GM19193 (cell line): ENCODE data around the gene UQCRC1.
A peak's percentile ranks its signal among the peaks of the same experiment; 100 is the strongest.

Source experiments
- POLR2A ChIP-seq: IDR thresholded peaks from 4 replicates; pipeline ENCODE4 v1.6.1; 2011; ENCODE audit not compliant: insufficient read depth, insufficient read length; ENCODE audit errors: extremely low read depth

UQCRC1 gene

DNA sequence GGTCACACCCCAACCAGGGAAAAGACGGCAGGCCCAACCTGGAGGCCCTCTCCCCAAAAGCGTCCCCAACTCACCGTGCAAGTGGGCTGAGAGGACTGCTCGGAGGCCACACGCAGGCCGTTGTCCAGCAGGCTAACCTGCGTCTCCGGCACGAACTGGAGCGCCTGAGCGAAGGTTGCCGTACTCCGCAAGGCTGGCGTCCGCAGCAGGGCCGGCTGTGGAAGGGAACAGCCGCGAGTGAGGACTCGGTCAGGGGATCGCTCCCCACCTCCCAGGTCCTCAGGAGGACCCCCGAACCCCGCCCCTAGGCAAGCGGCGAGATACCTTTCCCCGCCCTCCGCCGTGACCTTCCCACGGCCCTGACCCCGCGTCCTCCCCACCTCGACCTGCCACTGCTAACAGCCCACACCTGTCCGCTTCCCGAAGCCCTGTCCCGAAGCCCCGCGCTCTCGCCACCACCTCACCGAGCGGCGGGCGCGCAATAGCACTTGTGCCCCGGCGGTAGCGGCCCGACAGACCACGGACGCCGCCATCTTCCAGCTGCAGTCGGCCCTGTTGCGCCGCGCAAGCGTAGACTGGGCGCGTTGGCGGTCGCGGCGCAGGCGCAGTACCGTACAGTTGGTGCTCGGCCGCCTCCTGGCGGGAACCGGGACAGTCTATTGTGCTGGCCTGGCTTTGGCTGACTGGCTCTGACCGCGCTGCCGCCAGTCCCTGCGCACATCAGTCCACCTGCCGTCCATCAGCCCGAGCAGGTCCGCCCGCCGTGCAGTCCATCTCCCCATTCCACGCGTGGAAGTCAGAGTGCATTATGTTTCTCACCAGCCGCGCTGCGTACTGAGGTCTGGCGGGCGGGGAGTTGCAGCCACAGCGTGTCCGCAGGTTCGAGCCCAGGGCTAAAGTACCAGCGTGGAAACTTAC, at the start of gene UQCRC1:
TSS of gene UQCRC1 (minus strand) at position 559 of the 918 bp plus-strand sequence. CDS start at position 533, 26 bp downstream.
- peak; percentile 97 for TF ChIP-seq POLR2A

DNA sequence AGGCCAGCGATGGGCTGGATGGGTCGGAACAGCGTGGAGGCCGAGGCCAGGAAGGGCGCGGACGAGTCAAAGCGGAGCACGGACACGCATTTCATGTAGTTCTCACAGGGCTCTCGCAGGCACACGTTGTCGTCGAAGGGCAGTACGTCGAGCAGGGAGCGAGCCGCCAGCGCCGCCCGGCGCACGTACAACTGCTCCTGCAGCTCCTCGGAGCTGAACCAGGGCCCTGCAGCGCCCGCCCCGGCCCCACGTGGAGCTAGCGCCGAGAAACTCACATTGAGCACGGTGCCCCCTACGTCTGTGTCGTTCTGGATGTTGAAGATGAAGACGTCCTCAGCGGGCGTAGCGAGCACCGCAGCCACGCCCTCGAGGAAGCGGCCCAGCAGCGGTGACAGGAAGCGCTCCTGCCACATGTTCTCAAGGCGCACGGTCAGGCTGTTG, 47.4 kb upstream of the UQCRC1 start:
- TF ChIP-seq POLR2A = no peak

DNA sequence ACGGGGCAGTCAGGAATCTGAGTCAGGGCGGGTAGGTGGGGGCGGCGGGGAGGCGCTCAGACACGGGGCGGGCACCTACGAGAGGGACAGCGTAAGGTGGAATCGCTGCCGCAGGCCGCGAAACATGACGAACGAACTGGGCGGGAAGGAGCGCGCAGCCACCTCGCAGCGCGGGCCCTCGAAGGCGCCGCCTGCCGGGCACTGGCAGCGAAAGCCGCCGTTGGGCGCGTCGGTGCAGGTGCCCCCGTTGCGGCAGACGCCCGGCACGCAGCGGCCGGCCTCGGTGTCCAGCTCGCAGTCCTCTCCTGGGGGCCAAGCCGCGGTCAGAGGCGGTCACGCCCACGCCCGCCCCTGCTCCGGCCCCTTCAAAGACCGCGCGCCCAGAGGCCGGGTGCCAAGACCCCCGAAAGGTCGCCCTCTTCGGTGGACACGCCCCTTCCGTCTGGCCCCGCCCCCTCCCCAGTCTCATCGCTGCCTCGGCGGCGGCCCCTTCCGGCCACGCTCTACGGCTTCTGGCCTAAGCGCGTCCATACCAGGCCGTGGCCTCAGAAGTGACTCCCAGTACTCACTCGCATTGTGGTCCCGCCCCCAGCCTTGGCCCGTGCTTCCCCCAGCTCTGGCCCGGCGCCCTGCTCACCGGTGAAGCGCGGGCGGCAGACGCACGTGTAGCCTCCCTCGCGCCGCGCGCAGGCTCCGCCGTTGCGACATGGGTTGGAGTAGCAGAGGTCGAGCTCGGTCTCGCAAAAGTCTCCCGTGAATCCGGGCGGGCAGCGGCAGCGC, 46.8 kb upstream of the UQCRC1 start:
- no peak for TF ChIP-seq POLR2A

DNA sequence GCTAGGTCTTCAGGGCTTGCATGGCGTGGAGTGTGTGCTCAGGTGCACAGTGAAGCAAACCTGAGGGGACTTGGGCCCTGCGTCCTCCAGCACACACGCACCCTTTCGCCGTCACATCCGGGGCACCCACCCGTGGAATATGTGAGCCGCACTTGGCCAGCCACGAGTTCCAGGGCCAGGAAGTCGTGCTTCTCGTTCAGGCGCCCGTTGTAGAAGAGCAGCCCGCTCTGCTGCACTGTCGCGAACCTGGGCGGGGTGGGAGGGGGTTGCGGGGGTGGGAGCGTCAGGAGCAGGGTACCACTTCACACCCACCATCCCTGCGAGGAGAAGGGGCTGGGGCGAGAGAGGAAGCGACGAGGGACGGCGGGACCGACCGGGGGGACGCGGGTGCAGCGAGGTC, 46.2 kb upstream of the UQCRC1 start:
- no peak for TF ChIP-seq POLR2A

DNA sequence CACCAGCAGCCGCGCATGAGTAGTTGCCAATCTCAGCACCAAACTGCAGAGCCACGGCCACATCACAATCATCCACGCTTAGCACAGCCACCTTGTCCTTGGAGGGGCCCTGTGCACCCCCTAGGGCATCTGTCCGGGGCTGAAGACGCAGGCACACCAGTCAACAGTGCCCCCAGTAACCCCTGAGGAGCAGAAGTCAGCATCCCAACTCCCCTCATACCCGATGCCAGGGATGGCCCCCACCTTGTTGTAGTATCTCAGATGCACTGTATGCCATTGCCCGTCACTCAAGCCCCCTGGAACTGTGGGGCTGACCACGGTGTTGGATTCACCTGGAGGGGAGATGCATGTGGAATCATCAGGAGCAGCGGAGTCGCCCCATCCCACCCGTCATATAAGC, 45.6 kb upstream of the UQCRC1 start:
- no peak for TF ChIP-seq POLR2A

DNA sequence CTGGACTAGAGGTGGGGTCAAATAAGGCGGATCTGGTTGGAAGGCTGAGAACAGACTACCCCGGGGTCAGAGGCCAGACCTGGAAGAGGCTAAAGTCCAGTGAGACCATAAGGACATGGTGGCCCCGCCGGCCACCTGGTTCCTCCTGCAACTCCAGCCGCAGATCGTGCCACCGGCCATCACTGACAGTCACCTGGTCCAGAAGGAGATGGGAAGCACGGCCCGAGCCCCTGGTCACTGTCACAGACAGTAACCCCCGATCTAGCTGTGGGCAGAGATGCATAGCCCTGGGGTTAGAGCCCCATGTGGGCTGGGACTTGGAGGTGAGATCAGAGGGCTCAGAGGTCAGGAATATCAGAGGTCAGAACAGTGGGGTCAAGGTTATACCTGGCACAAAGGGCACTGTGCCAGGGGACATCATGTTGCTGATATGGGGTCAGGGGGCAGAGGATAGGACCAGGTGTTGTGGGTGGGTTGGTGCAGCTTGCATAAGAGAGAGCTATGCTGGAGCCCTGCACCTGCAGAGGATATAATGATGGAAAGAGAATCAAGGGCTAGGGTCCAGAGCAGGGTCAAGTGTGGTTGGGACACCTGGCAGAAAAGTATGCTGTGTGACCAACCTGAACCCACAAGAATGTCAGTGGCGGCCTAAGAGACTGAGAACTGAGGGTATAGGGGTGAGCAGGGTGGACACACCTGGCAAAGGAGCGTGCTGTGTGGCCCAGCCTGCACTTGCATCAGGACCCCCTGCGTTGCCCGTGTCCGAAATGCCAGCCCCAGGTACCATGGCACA, 43.7 kb upstream of the UQCRC1 start:
- TF ChIP-seq POLR2A = no peak

DNA sequence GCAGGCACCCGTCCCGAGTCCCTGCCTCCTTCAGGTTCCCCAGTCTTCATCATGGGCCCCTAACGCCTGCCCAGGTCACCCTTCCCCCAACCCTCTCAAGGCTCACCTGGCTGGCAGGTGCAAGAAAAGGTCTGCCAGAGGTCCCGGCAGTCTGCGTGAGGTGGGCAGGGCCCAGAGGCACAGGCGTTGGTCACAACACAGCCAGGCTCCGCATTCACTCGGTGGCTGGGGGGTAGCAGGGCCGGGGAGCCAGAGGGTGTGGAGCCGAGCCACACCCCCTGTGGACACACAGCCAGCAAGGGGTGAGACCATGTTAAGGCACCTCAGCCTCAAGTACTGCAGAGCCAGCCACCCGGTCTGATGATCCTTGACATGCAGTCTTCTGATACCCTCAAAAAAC, 42.3 kb upstream of the UQCRC1 start:
- TF ChIP-seq POLR2A = no peak

DNA sequence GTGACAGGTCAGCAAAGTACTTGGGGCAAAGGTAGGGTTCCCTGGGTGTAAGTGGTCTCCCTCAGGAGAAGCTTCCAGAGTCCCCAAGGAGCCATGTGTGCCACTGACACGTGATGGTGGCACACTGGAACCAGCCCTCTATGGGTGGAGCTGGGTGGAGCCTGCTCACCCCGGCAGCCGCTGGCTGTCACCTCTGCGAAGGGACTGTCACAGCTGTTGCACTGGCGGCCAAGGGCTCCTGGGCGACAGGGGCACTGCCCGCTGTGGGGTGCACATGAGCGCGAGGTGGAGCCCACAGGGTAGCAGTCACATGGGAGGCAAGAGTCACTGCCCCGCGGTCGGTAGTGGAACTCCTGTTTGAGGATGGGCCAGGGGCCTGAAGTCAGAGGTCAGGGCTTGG, 41.3 kb upstream of the UQCRC1 start:
- TF ChIP-seq POLR2A = no peak

DNA sequence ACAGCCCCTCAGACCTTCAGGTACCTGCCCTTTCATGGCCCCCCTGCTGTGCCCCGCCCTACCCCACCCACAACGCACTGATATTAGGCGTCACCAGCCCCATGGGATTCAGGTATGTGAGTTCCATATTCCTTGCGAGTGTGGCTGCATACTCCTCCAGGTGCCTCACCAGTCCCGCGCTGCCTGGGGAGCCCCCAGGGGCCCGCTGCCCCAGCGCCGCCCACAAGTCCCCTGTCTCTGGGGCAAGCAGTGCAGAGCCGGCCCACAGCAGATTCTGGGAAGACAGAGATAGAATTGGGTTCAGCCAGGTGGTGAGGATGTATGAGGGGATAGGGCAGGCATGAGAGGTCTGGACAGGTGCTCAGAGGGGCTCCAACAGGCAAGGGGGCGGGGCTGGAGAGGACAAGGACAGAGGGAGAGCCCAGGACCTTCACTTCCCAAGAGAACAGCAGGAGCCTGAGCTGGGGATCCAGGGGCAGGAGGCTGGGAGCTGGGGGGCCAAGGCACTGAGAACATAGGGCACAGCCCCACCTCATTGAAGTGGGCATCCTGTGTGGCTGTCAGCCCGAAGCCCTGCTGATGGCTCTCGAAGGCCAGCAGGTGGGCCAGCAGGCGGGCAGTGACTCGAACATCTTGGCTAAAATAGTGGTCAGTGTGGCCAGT, 38.9 kb upstream of the UQCRC1 start:
- no peak for TF ChIP-seq POLR2A

DNA sequence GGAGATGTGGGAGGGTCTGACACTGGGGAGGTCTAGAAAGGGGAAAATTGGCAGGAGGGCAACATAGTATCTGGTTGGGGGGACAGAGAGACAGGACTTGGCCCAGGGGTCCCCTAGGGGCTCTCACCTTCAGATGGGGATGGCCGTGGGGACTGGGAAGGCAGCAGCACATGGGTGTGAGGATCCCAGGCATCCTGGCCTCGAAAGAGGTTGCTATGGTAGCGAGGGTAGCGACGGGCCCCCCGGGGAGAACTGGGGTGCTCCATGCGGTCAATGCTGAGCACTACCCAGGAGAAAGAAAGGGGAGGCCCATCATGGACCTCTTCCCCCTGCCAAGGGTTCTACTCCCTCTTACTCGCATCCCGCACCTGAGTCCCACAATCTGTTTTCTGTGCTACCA, 38.3 kb upstream of the UQCRC1 start:
- TF ChIP-seq POLR2A = no peak

DNA sequence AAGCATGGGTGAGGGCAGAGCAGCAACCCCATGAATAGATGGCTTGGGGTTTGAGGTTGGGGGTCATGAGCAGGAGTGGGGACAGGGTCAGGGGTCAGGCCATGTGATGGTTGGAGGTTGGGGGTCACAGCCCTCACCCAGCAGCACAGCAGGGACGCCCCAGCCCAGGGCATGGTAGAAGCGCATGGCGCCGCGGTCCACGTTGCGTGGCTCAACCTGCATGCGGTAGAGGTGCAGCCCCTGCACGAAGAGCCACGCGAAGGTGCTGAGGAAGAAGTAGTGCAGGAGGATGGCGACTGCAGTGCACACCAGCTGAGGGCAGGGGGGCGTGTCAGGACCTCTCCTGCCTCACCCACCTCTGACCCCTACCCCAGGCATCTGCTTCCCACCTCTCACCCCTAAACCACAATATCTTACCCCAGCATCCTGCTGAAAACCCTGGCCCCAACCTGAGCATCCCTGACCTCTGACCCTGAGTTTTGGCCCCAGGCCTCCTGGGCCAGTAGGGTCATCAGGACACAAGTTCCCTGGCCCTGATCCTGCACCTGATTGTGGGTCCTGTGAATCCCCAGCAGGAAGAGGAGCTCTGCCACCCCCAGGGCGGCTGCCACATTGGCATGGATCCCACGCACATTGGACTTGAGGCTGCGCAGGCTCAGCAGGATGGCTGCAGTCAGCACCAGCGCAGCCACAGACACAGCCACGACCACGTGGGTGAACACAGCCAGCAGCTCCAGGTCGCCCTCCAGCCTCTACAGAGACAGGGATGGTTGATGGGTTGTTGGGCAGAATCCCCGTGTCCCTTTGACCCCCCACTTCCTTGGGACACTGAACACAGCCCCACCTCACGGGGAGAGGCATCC, 35.7 kb upstream of the UQCRC1 start:
- no peak for TF ChIP-seq POLR2A

DNA sequence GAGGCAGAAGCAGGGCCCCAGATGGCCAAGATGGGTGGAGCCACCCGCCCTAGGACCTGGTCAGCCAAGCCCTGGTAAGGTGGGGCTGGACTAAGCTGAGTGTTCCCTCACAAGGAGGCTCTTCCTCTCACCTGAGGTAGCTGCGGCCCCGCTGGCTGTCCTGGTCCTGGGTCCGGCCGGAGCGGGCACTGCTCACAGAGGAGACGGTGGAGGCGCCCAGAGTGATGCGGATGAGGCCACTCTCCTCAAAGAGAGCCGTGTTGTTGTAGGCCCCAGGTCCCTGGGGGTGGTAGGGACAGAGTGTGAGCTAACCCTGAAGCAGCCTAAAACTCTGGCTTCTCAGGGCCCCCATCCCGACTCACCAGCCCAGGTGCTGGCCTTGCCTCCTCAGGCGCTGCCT, 33.2 kb upstream of the UQCRC1 start:
- TF ChIP-seq POLR2A = no peak

DNA sequence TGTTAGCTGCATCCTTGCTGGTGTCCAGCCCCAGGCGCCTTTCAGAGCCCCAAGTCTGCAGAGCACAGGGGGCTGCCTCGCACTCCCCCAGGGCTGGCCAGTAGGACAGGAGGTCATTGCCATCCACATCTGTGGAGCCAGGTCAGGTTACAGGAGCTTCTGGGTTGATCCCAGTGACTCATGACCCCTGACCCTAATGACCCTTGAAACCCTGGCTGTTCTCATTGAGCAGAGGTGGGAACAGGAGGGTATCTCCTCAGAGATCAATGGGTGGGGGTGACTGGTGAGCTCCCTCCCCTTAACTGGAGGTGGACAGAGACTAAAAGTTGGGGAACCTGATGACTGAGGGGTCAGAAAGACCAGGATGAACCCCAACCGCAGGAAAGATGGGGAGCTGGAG, 31.9 kb upstream of the UQCRC1 start:
- TF ChIP-seq POLR2A = no peak

DNA sequence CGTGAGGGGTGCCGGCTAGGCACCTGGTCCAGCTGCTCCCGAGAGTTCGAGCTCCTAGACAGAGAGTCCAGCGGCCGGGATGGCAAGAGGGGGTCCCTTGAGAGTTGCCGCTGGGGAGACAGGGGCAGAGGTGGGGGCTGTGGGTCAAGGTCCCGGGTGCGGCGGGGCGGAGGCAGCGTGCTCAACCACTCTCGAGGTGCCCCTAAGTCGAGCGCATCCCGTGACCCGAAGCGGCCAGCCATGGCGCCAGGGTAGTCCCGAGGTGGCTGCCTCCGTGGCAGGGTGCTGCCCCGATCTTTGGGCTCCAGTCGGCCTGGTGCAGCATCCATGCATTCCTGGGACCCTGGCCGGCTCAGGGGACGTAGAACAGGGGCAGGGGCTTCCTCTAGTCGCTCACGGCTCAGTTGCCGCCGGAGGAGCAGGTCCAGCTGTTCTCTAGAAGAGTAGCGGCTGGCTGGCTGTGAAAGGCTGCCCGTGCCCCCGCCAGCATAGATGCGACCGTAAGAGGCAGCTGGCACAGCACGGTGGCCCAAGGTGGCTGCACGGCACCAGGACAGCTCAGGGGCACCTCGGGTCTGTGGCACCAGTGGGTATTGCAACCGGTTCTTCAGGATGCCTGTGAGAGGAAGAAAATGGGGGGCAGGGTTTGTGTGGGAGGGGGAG, 30.6 kb upstream of the UQCRC1 start:
- no peak for TF ChIP-seq POLR2A

DNA sequence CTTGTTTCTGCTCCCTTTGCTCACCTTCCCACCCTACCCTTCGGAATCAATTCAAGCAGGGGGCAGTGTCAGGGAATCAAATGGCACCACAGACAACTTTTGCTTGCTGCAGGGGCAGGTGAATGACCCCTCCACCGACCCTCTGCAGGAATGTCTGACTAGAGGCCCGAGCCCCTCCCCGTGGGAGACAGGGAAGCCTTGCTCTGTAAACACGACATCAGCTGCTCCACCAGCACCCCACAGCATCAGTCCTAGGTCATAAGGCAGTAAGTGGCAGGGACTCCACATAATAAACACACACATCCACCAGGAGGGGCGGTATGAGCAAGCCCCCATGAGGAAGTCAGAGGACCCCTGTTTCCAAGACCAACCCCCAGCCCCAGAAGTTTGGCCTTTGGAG, 27.9 kb upstream of the UQCRC1 start:
- no peak for TF ChIP-seq POLR2A
